BE2C (cell line): ENCODE measurements around the gene TMPRSS13.

ENCODE experiments used
- DNase-seq: peaks from one replicate; pipeline ENCODE4 v3.0.0-alpha.2; 2020
- H3K27me3 ChIP-seq: fragments of 250-450 bp; sonication (Bioruptor Pico); 2 replicates; pipeline ENCODE4 v1.5.1; 2020; ENCODE audit warnings: mild to moderate bottlenecking
- H3K36me3 ChIP-seq: fragments of 250-450 bp; sonication (Bioruptor Pico); 2 replicates; pipeline ENCODE4 v1.5.1; 2020; ENCODE audit warnings: mild to moderate bottlenecking
- H3K4me1 ChIP-seq: fragments of 250-450 bp; sonication (Bioruptor Pico); 2 replicates; pipeline ENCODE4 v1.5.1; 2020
- H3K4me3 ChIP-seq: 2 replicates; pipeline ENCODE4 v1.5.1; 2011; ENCODE audit warnings: low read depth, low read length
- H3K9me3 ChIP-seq: fragments of 250-450 bp; sonication (Bioruptor Pico); 2 replicates; pipeline ENCODE4 v1.5.1; 2020
- TF ChIP-seq, protein P1 (sequence below): IDR thresholded peaks from 2 replicates; pipeline ENCODE4 v1.5.1; 2012; ENCODE audit warnings: mild to moderate bottlenecking, low read depth, low read length

TMPRSS13 gene

DNA sequence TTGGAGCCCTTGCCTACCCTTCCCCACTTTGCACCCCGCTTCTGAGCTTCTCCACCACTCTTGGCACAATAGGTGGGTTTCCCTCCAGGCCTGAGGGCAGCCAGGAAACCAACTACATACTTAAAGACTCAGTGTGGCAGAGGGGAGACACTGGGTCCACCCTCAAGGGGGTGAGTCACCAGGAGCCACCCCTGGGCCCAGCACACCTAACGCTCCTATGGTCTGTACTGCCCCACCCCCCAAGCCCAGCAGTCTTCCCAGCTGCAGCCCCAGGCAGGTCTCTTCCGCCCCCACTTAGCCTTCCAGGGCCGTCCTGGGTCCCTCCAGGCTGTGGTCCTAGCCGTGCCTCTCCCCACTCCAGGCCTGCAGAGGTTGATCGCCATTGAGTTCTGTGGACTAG lies 3.2 kb upstream of the TMPRSS13 start:
- H3K36me3 ChIP-seq, result no peaks in the 10 kb centered on the region

DNA sequence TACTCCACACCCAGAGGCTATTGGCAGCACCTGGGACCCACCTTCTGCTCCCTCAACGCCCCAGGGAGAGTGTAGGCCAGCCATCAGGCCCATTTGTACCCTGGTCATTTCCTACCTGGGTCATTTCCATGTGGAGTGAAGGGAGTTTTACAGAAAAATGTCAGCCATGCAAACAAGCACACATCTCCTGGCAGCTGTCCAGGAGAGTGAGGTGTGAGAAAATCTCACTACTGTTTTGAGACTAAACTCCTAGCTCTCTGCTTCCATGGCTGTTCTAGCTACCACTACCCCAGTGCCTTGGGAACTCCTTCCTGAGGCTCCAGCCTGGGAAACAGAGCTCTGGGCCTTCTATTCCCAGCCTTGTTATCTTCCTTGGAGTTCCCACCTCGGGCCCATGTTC lies 2.8 kb upstream of the TMPRSS13 start:
- TF ChIP-seq, protein P1, sequence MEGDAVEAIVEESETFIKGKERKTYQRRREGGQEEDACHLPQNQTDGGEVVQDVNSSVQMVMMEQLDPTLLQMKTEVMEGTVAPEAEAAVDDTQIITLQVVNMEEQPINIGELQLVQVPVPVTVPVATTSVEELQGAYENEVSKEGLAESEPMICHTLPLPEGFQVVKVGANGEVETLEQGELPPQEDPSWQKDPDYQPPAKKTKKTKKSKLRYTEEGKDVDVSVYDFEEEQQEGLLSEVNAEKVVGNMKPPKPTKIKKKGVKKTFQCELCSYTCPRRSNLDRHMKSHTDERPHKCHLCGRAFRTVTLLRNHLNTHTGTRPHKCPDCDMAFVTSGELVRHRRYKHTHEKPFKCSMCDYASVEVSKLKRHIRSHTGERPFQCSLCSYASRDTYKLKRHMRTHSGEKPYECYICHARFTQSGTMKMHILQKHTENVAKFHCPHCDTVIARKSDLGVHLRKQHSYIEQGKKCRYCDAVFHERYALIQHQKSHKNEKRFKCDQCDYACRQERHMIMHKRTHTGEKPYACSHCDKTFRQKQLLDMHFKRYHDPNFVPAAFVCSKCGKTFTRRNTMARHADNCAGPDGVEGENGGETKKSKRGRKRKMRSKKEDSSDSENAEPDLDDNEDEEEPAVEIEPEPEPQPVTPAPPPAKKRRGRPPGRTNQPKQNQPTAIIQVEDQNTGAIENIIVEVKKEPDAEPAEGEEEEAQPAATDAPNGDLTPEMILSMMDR, result no peak
- no peak for DNase-seq
- Histone ChIP-seq H3K9me3 (no peaks in the 10 kb centered on the region), H3K27me3 (no peaks in the 10 kb centered on the region), H3K4me1 (no peaks in the 10 kb centered on the region; the same call in 1 of the 2 replicates), H3K4me3 (no peak overlapping the region), H3K36me3 (no peaks in the 10 kb centered on the region)

More for the DNA sequence above, 3.2 kb upstream of the TMPRSS13 start:
- no peak for DNase-seq
- Histone ChIP-seq H3K4me3 (no peak overlapping the region), H3K4me1 (no peaks in the 10 kb centered on the region; the same call in 1 of the 2 replicates), H3K27me3 (no peaks in the 10 kb centered on the region), H3K9me3 (no peaks in the 10 kb centered on the region)
- TF ChIP-seq, protein P1, result no peak

DNA sequence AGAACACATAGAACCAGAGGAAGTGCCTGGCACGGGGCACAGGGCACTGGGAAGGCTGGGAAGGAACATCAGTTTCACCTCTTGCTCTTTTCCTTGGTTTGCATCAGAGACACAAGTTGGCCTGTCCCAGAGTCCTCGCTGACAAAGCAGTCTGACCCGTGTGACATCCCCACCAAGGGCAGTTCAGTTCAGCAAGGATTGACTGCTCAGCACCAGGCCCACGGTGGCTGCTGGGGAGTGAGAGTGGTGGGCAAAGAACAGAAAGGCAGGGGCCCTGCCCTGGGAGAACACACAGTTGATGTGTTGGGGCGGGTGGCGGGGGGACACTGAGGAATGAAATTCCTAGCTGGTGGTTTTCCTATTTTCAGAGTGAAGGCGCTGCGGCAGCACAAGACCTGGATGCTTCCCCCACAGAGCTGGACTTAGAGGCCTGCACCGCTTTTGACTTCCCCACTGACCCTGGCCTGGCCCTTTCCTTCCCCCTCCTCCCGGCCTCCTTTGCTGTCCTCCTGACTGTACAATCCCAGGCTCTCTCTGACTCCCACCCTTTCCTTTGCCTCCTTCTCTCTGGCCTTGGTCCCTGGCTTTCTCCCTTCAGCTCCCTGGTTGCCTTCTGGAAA lies 2.2 kb upstream of the TMPRSS13 start:
- TF ChIP-seq, protein P1, result no peak
- Histone ChIP-seq H3K27me3 (no peaks in the 10 kb centered on the region), H3K4me1 (no peaks in the 10 kb centered on the region), H3K9me3 (no peaks in the 10 kb centered on the region), H3K4me3 (no peak overlapping the region), H3K36me3 (no peaks in the 10 kb centered on the region)
- DNase-seq, result no peak

DNA sequence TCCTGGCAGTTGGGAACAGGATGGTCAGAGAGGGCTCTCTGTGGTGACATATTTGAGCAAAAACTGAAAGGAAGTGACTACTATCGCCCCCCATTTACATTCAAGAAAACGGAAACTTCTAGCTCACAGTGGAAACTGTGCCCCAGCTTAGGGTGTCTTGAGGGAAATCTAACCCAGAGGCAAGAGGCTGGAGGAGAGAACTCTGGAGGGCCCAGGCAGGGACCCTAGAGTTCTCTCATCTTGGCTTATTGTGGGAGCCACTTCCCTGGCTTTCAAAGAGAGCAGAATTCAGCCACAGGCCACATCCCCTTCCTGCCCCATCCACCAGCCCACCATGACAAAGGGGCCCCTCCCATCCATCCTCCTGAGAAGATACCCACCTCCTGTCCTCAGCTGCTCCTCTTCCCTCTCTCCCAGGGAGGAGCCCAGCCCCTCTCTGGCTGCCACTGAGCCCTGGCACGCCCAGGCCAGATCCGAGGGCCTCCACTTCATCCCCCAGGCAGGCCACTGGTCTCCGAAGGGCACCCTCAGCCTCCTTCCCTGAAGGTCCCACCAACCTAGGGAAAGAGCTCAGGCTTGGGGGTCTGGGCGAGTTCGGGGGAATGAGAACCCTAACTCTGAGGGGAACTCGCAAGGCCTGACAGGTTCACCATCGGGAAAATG lies 1.6 kb upstream of the TMPRSS13 start:
- Histone ChIP-seq H3K4me1 (no peaks in the 10 kb centered on the region), H3K27me3 (no peaks in the 10 kb centered on the region), H3K36me3 (no peaks in the 10 kb centered on the region), H3K4me3 (no peak overlapping the region), H3K9me3 (no peaks in the 10 kb centered on the region)
- DNase-seq, result no peak
- TF ChIP-seq, protein P1, result no peak

DNA sequence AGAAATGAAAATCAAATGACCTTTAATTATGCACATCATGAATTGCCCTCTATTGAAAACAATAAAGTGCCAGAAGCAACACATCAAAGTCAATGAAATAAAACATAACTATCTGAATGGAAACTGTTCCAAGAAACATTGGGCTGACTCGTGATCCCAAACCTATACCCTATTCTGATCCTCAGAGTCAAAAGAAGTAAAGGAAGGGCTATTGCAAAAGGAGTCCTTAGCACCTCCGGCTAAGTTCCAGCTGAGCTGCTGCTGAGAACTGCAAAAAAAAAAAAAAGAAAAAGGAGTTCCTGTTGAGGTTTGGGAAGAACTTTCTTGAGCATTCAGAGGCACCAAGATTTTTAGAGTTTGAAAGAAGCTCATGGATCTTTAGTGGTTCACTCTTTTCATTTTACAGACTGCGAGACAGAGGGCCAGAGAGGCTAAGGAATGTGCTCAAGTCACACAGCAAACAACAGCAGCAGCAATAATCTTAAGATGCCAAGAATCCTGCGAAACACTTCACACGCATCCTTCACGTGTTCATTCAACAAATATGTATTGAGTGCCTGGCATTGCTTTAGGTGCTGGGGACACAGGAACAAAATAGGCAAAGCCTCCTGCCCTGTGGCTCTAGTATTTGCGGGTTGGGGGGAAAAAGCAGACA lies 841 bp upstream of the TMPRSS13 start:
- Histone ChIP-seq H3K9me3 (no peaks in the 10 kb centered on the region), H3K27me3 (no peaks in the 10 kb centered on the region), H3K4me3 (no peak overlapping the region), H3K36me3 (no peaks in the 10 kb centered on the region), H3K4me1 (no peaks in the 10 kb centered on the region)
- DNase-seq, result no peak
- TF ChIP-seq, protein P1, result no peak
